IMR-90 (cell line): ENCODE results near the gene NBPF10. TPM values are rescaled to one million over a fixed set of nuclear protein-coding genes. Genes with fewer than 3 reads are reported as not detected.
"Not testable (repeated sequence)": the region's sequence is repeated elsewhere in the genome, so short reads cannot be mapped to it uniquely, and the experiment has no call there.

Experiments used
- ATAC-seq: fragments of 200-7000 bp; cut with Tn5 transposase; 2 replicates; pipeline ENCODE4 v1.9.1; 2020; ENCODE audit warnings: low read depth, mild to moderate bottlenecking, moderate library complexity
- BruUV-seq: library from RNA; stranded (reverse); fragments of 400-500 nt; replicated peaks from 2 replicates; lab custom pipeline; 2021; lab: Mats Ljungman, UMichigan
- CTCF ChIA-PET: fragments of 300-600 bp; formaldehyde crosslinking; extraction: SDS; loops from one replicate; lab custom pipeline; 2021; ENCODE audit warnings: antibody characterized with exemption; lab: Yijun Ruan, JAX
- POLR2A ChIA-PET: fragments of 300-600 bp; sonication (Branson Sonifier 250); formaldehyde crosslinking; loops from one replicate; lab custom pipeline; 2022; ENCODE audit warnings: antibody characterized with exemption; ENCODE audit not compliant: unreplicated experiment; lab: Charles Lee
- DNase-seq: peaks from one replicate; pipeline ENCODE4 v3.0.0; 2013
- H2AFZ ChIP-seq: replicated peaks from 2 replicates; pipeline ENCODE3; 2013; ENCODE audit warnings: low read length, mild to moderate bottlenecking; ENCODE audit not compliant: poor library complexity
- H2AK5ac ChIP-seq: 2 replicates; pipeline ENCODE4 v1.6.1; 2013; ENCODE audit warnings: low read depth, low read length, inconsistent platforms
- H2AK9ac ChIP-seq: replicated peaks from 2 replicates; pipeline ENCODE3; 2013; ENCODE audit warnings: mild to moderate bottlenecking, low read depth, low read length, moderate library complexity; ENCODE audit not compliant: poor library complexity
- H2BK120ac ChIP-seq: 2 replicates; pipeline ENCODE4 v1.6.1; 2013; ENCODE audit warnings: low read depth, low read length, inconsistent platforms
- H2BK15ac ChIP-seq: 3 replicates; pipeline ENCODE4 v1.6.1; 2013; ENCODE audit warnings: low read depth, low read length, inconsistent platforms
- H2BK20ac ChIP-seq: 2 replicates; pipeline ENCODE4 v1.6.1; 2013; ENCODE audit warnings: low read depth, mild to moderate bottlenecking, inconsistent platforms, low read length, moderate library complexity
- H2BK5ac ChIP-seq: 2 replicates; pipeline ENCODE4 v1.6.1; 2013; ENCODE audit warnings: mild to moderate bottlenecking, low read depth, low read length, inconsistent platforms; ENCODE audit not compliant: poor library complexity, severe bottlenecking
- H3K14ac ChIP-seq: replicated peaks from 2 replicates; pipeline ENCODE4 v1.6.1; 2013; ENCODE audit warnings: low read depth, low read length, inconsistent platforms
- H3K18ac ChIP-seq: 2 replicates; pipeline ENCODE4 v1.6.1; 2013; ENCODE audit warnings: low read depth, low read length, control low read depth
- H3K23ac ChIP-seq: 2 replicates; pipeline ENCODE4 v1.6.1; 2013; ENCODE audit warnings: low read depth, low read length, inconsistent platforms
- H3K27ac ChIP-seq: 2 replicates; pipeline ENCODE4 v1.5.1; 2013; ENCODE audit warnings: mild to moderate bottlenecking, control low read depth, low read length; ENCODE audit not compliant: insufficient read depth
- H3K27me3 ChIP-seq: 2 replicates; pipeline ENCODE4 v1.6.1; 2013; ENCODE audit warnings: low read length; ENCODE audit not compliant: control insufficient read depth, insufficient read depth
- H3K36me3 ChIP-seq: 2 replicates; pipeline ENCODE4 v1.6.1; 2013; ENCODE audit warnings: low read length, mixed read lengths; ENCODE audit not compliant: control insufficient read depth, insufficient read depth
- H3K4ac ChIP-seq: 2 replicates; pipeline ENCODE4 v1.6.1; 2013; ENCODE audit warnings: low read depth, low read length, inconsistent platforms
- H3K4me1 ChIP-seq: 2 replicates; pipeline ENCODE4 v1.6.1; 2013; ENCODE audit warnings: low read length, mixed read lengths; ENCODE audit not compliant: control insufficient read depth, insufficient read depth
- H3K4me2 ChIP-seq: 2 replicates; pipeline ENCODE4 v1.6.1; 2013; ENCODE audit warnings: low read depth, mild to moderate bottlenecking, control low read depth, low read length, moderate library complexity
- H3K4me3 ChIP-seq: 2 replicates; pipeline ENCODE4 v1.5.1; 2013; ENCODE audit warnings: low read depth, mild to moderate bottlenecking, control low read depth, low read length, moderate library complexity; ENCODE audit not compliant: insufficient read depth
- H3K56ac ChIP-seq: 2 replicates; pipeline ENCODE4 v1.6.1; 2013; ENCODE audit warnings: low read length, inconsistent platforms; ENCODE audit not compliant: insufficient read depth; ENCODE audit errors: extremely low read depth
- H3K79me1 ChIP-seq, 2 experiments: 2 replicates each; pipeline ENCODE4 v1.6.1; 2013; ENCODE audit warnings: low read length in 2 of 2, inconsistent platforms in 1 of 2, low read depth in 1 of 2
- H3K9ac ChIP-seq: 2 replicates; pipeline ENCODE4 v1.6.1; 2013; ENCODE audit warnings: low read depth, low read length, control low read depth
- H3K9me1 ChIP-seq: 2 replicates; pipeline ENCODE4 v1.6.1; 2013; ENCODE audit warnings: low read length, inconsistent platforms; ENCODE audit not compliant: insufficient read depth
- H3K9me3 ChIP-seq: 2 replicates; pipeline ENCODE4 v1.6.1; 2013; ENCODE audit warnings: low read length; ENCODE audit not compliant: control insufficient read depth, insufficient read depth
- H4K20me1 ChIP-seq: 2 replicates; pipeline ENCODE4 v1.6.1; 2013; ENCODE audit warnings: low read length, inconsistent platforms; ENCODE audit not compliant: insufficient read depth
- H4K5ac ChIP-seq: 2 replicates; pipeline ENCODE4 v1.6.1; 2013; ENCODE audit warnings: mild to moderate bottlenecking, low read depth, low read length, control low read depth
- H4K8ac ChIP-seq, 2 experiments: 2 replicates each; pipeline ENCODE4 v1.6.1; 2013; ENCODE audit warnings: low read depth in 2 of 2, low read length in 2 of 2, control low read depth in 1 of 2, inconsistent platforms in 1 of 2
- H4K91ac ChIP-seq: 2 replicates; pipeline ENCODE4 v1.6.1; 2013; ENCODE audit warnings: low read depth, low read length, inconsistent platforms; ENCODE audit not compliant: insufficient read depth
- WGBS, 2 experiments: methylation state at CpG; one replicate each; pipeline versions ENCODE4 v1.1.5 to v1.1.7; 2013; ENCODE audit warnings: missing lambda C conversion rate in 2 of 2; ENCODE audit not compliant: insufficient read length in 1 of 2; ENCODE audit errors: extremely low coverage in 2 of 2; 5-methylcytosine and 5-hydroxymethylcytosine counted together
- dilution Hi-C: fragments of 300-500 bp; cut with HindIII; formaldehyde crosslinking; loops from one replicate; pipeline ENCODE4 v1.14.3; 2018; ENCODE audit warnings: low sequenced_read_pairs; ENCODE audit not compliant: unreplicated experiment
- in situ Hi-C: fragments of 300-500 bp; cut with MboI; formaldehyde crosslinking; loops from 3 replicates; pipeline ENCODE4 v1.14.3; 2019; ENCODE audit warnings: low sequenced_read_pairs, inconsistent platforms, mixed read lengths
- intact Hi-C: fragments of 100-400 bp; cut with micrococcal nuclease; formaldehyde crosslinking; loops from 2 replicates; pipeline ENCODE4 v1.10.0; 2022
- polyA plus RNA-seq, 3 experiments: library from polyadenylated mRNA; depleted of rRNA; stranded (reverse); fragments of >200 nt; gene quantifications; 2 replicates each; pipeline ENCODE4 v1.2.3, GENCODE V29; 2012; ENCODE audit warnings: low replicate concordance in 1 of 3
- total RNA-seq: library from RNA; depleted of rRNA; stranded (reverse); fragments of >200 nt; gene quantifications from 2 replicates; pipeline ENCODE4 v1.2.3, GENCODE V29; 2012

NBPF10 gene
- total and polyA plus RNA-seq, 2 of the 4 experiments (the other 2 are of a cell fraction): 0.91 to 1.4 TPM

DNA sequence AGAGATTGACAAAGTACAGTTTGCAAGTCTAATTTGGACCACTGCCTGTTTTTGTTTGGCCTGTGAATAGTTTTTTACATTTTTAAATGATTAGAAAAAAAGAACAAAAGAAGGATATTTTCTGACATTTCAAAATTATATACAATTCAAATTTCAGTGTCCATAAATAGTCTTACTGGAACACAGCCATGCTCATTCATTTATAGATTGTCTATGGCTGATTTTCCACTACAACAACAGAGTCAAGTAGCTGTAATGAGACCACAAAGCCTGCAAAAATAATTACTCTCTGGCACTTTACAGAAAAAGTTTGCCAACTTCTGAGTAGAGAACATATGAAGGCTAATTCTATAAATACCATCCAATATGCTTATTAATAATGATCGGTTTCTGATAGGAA, 23.1 kb upstream of the NBPF10 start:
- H4K91ac ChIP-seq, H3K4ac ChIP-seq, H3K4me1 ChIP-seq, CTCF ChIA-PET, H3K9me3 ChIP-seq, H2BK15ac ChIP-seq, H2BK120ac ChIP-seq, H2BK5ac ChIP-seq, H3K9ac ChIP-seq, in situ Hi-C loops, H3K4me2 ChIP-seq, POLR2A ChIA-PET, H2BK20ac ChIP-seq, H4K5ac ChIP-seq, H2AK5ac ChIP-seq, intact Hi-C loops, H3K56ac ChIP-seq, H3K18ac ChIP-seq, H3K36me3 ChIP-seq, H3K14ac ChIP-seq, ATAC-seq, H3K9me1 ChIP-seq, H4K8ac ChIP-seq, H3K23ac ChIP-seq, H2AK9ac ChIP-seq, H2AFZ ChIP-seq, DNase-seq, H4K20me1 ChIP-seq, H3K79me1 ChIP-seq, dilution Hi-C loops, BruUV-seq, H3K4me3 ChIP-seq, H3K27ac ChIP-seq, H3K27me3 ChIP-seq: not testable (repeated sequence)
- WGBS, 2 experiments: no CpG with 5 or more reads among the region's 1 CpG

DNA sequence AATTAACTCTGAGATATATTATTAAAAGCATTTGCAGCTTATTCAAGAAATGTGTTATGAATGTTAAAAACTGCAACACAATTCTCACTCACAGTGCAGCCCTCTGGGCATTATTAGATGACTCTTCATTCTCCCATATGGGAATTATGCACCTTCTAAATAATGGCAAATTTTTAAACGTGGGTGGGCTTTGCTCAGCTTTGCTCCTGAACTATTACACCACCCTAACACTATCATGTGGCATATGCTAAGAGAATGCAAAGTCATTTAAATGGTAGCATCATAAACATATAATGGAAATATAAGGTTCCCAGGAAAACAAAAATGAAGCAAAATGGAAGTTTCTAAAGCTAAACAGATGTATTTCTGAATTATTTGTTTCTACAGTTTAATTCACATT, 22.7 kb upstream of the NBPF10 start:
- H3K9ac ChIP-seq, H3K4me2 ChIP-seq, H2AFZ ChIP-seq, intact Hi-C loops, H3K18ac ChIP-seq, in situ Hi-C loops, H3K27me3 ChIP-seq, H4K20me1 ChIP-seq, H3K9me1 ChIP-seq, H2BK120ac ChIP-seq, H3K23ac ChIP-seq, BruUV-seq, dilution Hi-C loops, H3K4ac ChIP-seq, H3K4me3 ChIP-seq, H2AK5ac ChIP-seq, H2BK5ac ChIP-seq, H2BK20ac ChIP-seq, H3K9me3 ChIP-seq, ATAC-seq, H3K14ac ChIP-seq, H2AK9ac ChIP-seq, H3K36me3 ChIP-seq, DNase-seq, H3K4me1 ChIP-seq, CTCF ChIA-PET, H2BK15ac ChIP-seq, H3K79me1 ChIP-seq, H4K8ac ChIP-seq, H4K5ac ChIP-seq, POLR2A ChIA-PET, H3K27ac ChIP-seq, H4K91ac ChIP-seq, H3K56ac ChIP-seq: not testable (repeated sequence)
- no CpG with 5 or more reads among the region's 1 CpG for WGBS, 2 experiments
